ENCODE results near the gene PHACTR4. TPM values are rescaled to one million over a fixed set of nuclear protein-coding genes. Genes with fewer than 3 reads are reported as not detected.

The PHACTR4 gene
- total and polyA plus RNA-seq, 2 of the 8 experiments (the other 6 are each of a cell fraction or from before 2014, with no cell fraction given) = 23.7 to 57.8 TPM

DNA sequence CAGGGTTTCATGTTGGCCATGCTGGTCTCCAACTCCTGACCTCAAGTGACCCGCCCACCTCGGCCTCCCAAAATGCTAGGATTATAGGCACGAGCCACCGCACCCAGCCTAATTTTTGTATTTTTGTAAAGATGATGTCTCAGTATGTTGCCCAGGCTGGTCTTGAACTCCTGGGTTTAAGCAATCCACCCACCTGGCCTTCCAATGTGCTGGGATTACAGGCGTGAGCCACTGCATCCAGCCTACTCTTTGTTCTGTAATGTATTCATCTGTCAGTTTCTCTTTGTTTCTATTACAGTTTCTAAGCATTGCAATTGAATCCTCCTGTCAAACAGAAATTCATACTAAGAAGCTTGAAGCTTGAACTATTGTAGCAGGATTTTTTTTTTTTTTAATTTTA, 81.5 kb downstream of the PHACTR4 start:
- Histone ChIP-seq H2AK5ac (ENCODE audit: low read depth, low read length) (no peak overlapping the region), H3K36me3 (ENCODE audit: control insufficient read depth in 2 of 4, insufficient read depth in 4 of 4, low read length in 3 of 4) (no peaks in the 10 kb centered on the region), H3K23ac (ENCODE audit: insufficient read length) (no peak overlapping the region), H3K14ac (ENCODE audit: insufficient read length) (no peak overlapping the region), H2BK15ac (ENCODE audit: low read length) (no peak overlapping the region), H3K4ac (replicated peaks; ENCODE audit: insufficient read length, low read depth, low read length) (no peak overlapping the region), H3K4me2 (ENCODE audit: insufficient read depth in 1 of 2, low read depth in 2 of 2, low read length in 2 of 2) (no peak overlapping the region), H4K8ac (ENCODE audit: extremely low read depth, insufficient read depth, low read length) (no peak overlapping the region), H3K79me2 (ENCODE audit: control insufficient read depth in 1 of 2, insufficient read depth in 2 of 2, low read length in 2 of 2) (no peaks in the 10 kb centered on the region), H2BK12ac (ENCODE audit: low read depth, low read length) (no peak overlapping the region), H2AFZ (ENCODE audit: low read length) (no peak overlapping the region), H4K20me1 (replicated peaks in 1 of 2; ENCODE audit: control insufficient read depth in 1 of 2, insufficient read depth in 2 of 2, low read length in 2 of 2) (no peaks in the 10 kb centered on the region), H2BK120ac (replicated peaks; ENCODE audit: low read depth, low read length) (no peak overlapping the region), H4K91ac (replicated peaks; ENCODE audit: insufficient read length, low read length) (no peak overlapping the region), H3K9me3 (ENCODE audit: insufficient read depth in 2 of 2, low read depth in 1 of 2, low read length in 1 of 2) (no peaks in the 10 kb centered on the region), H3K79me1 (ENCODE audit: low read depth, low read length) (no peaks in the 10 kb centered on the region; the same call in 1 of the 2 replicates), H3K27me3 (replicated peaks in 1 of 4; ENCODE audit: control insufficient read depth in 3 of 4, extremely low read depth in 1 of 4, insufficient read depth in 3 of 4, low read length in 3 of 4) (no peaks in the 10 kb centered on the region), H4K5ac (ENCODE audit: insufficient read length, low read depth, low read length) (no peak overlapping the region), H3K23me2 (ENCODE audit: low read depth, low read length) (no peaks in the 10 kb centered on the region), H3K4me3 (ENCODE audit: extremely low read depth in 1 of 4, insufficient read depth in 2 of 4, low read depth in 3 of 4, low read length in 4 of 4) (no peak overlapping the region), H2BK20ac (ENCODE audit: low read length) (no peak overlapping the region), H3K9ac (replicated peaks in 1 of 4; ENCODE audit: extremely low read depth in 1 of 4, low read depth in 3 of 4, low read length in 3 of 4) (no peak overlapping the region), H2BK5ac (ENCODE audit: low read depth, low read length) (no peak overlapping the region), H3K18ac (ENCODE audit: extremely low read depth, low read length) (no peak overlapping the region), H3K27ac (ENCODE audit: low read depth, low read length) (no peak overlapping the region), H3K4me1 (replicated peaks in 1 of 4; ENCODE audit: control insufficient read depth in 3 of 4, insufficient read depth in 4 of 4, low read length in 3 of 4) (no peaks in the 10 kb centered on the region), H3K56ac (replicated peaks; ENCODE audit: insufficient read length, low read depth, low read length) (no peak overlapping the region)
- ChIA-PET CTCF (ENCODE audit: partially characterized antibody) (interaction anchor here (1.2 kb wide), 1 partner anchor 92 kb away, joined by 6 read pairs; no protein-coding TSS in a partner anchor), POLR2A (ENCODE audit: partially characterized antibody) (interaction anchor here (1.0 kb wide), 2 partner anchors 9 to 36 kb away, joined by 3 read pairs; no protein-coding TSS in a partner anchor)
- TF ChIP-seq CREB1 (IDR thresholded peaks at IDR 0.05) (no peak), SUZ12 (IDR thresholded peaks at IDR 0.05; ENCODE audit: low read length) (no peak), RXRA (IDR thresholded peaks at IDR 0.05; ENCODE audit: insufficient read depth, low read depth, low read length) (no peak), RNF2 (IDR thresholded peaks at IDR 0.05; ENCODE audit: borderline replicate concordance, low read depth, low read length, missing control alignments, poor library complexity, severe bottlenecking) (no peak), KDM5A (IDR thresholded peaks at IDR 0.05; ENCODE audit: low read length) (no peak), CBX8 (IDR thresholded peaks at IDR 0.05; ENCODE audit: borderline replicate concordance, low read depth, low read length) (no peak), ZNF274 (IDR thresholded peaks at IDR 0.05; ENCODE audit: borderline replicate concordance, extremely low read depth, low read length) (no peak), TAF1 (IDR thresholded peaks at IDR 0.05; ENCODE audit: low read depth, low read length) (no peak)
- FAIRE-seq = no peak
- no peak for DNase-seq (ENCODE audit: low read depth in 1 of 2, low spot score in 2 of 2)
- WGBS, 2 experiments (ENCODE audit: extremely low coverage in 1 of 2, insufficient coverage in 1 of 2, insufficient read length in 1 of 2, insufficient replicate concordance in 2 of 2, low coverage in 1 of 2, low lambda C conversion rate in 2 of 2, missing lambda C conversion rate in 1 of 2) = 92% methylated on average over 3 of the region's 5 CpGs; no CpG with 5 or more reads in 1 of the 2 experiments

Measured in H1 (cell line).